WTC11 (cell line): Measurements from ENCODE around the gene NR1H2. TPM values are rescaled to one million over a fixed set of nuclear protein-coding genes. Genes with fewer than 3 reads are reported as not detected.

Experiments used
- ATAC-seq: fragments of 200-7000 bp; cut with Tn5 transposase; 2 replicates; pipeline ENCODE4 v1.10.0; 2021; ENCODE audit warnings: mild to moderate bottlenecking, moderate library complexity
- CTCF ChIA-PET: fragments of 300-600 bp; sonication (Branson Sonifier 250); formaldehyde crosslinking; loops from one replicate; lab custom pipeline; 2021; ENCODE audit warnings: antibody characterized with exemption; lab: Charles Lee
- POLR2A ChIA-PET: fragments of 350-600 bp; sonication (Branson Sonifier 250); formaldehyde crosslinking; loops from one replicate; lab custom pipeline; 2021; ENCODE audit warnings: antibody characterized with exemption; lab: Charles Lee
- DNase-seq: peaks from one replicate; pipeline ENCODE4 v3.0.0; 2021; ENCODE audit warnings: low spot score
- H3K27ac Mint-ChIP-seq: 2 replicates; pipeline ENCODE4 v1.8.0; 2021; ENCODE audit warnings: mixed read lengths
- H3K27me3 Mint-ChIP-seq: 2 replicates; pipeline ENCODE4 v1.8.0; 2021; ENCODE audit warnings: low read depth, mild to moderate bottlenecking, moderate library complexity, mixed read lengths
- H3K36me3 Mint-ChIP-seq: 2 replicates; pipeline ENCODE4 v1.8.0; 2021; ENCODE audit warnings: mixed read lengths
- H3K4me1 Mint-ChIP-seq: 2 replicates; pipeline ENCODE4 v1.8.0; 2022; ENCODE audit warnings: mixed read lengths
- H3K4me3 Mint-ChIP-seq: 2 replicates; pipeline ENCODE4 v1.8.0; 2021; ENCODE audit warnings: mild to moderate bottlenecking, moderate library complexity, mixed read lengths
- H3K9me3 Mint-ChIP-seq: 2 replicates; pipeline ENCODE4 v1.8.0; 2021; ENCODE audit warnings: mixed read lengths
- CREB1 ChIP-seq: sonication (generic); formaldehyde crosslinking; IDR thresholded peaks from 2 replicates; pipeline ENCODE4 v1.8.0; 2023; ENCODE audit warnings: mild to moderate bottlenecking, missing genetic modification reagents
- ELF4 ChIP-seq: sonication (generic); formaldehyde crosslinking; IDR thresholded peaks from 2 replicates; pipeline ENCODE4 v1.8.1; 2022; ENCODE audit warnings: low read depth, mild to moderate bottlenecking, moderate library complexity, missing genetic modification reagents
- FOXJ3 ChIP-seq: sonication (generic); formaldehyde crosslinking; IDR thresholded peaks from 2 replicates; pipeline ENCODE4 v1.9.0; 2021; ENCODE audit warnings: missing genetic modification reagents, mild to moderate bottlenecking, borderline replicate concordance
- GABPB1 ChIP-seq: sonication (generic); formaldehyde crosslinking; IDR thresholded peaks from 2 replicates; pipeline ENCODE4 v1.8.1; 2023; ENCODE audit warnings: mild to moderate bottlenecking, missing genetic modification reagents
- HMGA2 ChIP-seq: fragments of 250-450 bp; sonication (Bioruptor Pico); IDR thresholded peaks from 2 replicates; pipeline ENCODE4 v1.4.0; 2021; ENCODE audit warnings: mild to moderate bottlenecking, moderate library complexity
- KAT7 ChIP-seq: sonication (generic); formaldehyde crosslinking; IDR thresholded peaks from 2 replicates; pipeline ENCODE4 v1.8.1; 2023; ENCODE audit warnings: missing genetic modification reagents, mild to moderate bottlenecking, borderline replicate concordance
- MYBL2 ChIP-seq: sonication (generic); formaldehyde crosslinking; IDR thresholded peaks from 2 replicates; pipeline ENCODE4 v1.8.1; 2023; ENCODE audit warnings: mild to moderate bottlenecking, moderate library complexity, missing genetic modification reagents
- NFATC4 ChIP-seq: fragments of 250-450 bp; sonication (Bioruptor Pico); IDR thresholded peaks from 2 replicates; pipeline ENCODE4 v1.9.0; 2021; ENCODE audit warnings: mild to moderate bottlenecking
- NFYB ChIP-seq: sonication (generic); formaldehyde crosslinking; conservative IDR thresholded peaks from 2 replicates; pipeline ENCODE4 v1.8.0; 2022; ENCODE audit warnings: low read depth, missing genetic modification reagents
- NR1H2 ChIP-seq: sonication (generic); formaldehyde crosslinking; IDR thresholded peaks from 2 replicates; pipeline ENCODE4 v1.9.0; 2021; ENCODE audit warnings: mild to moderate bottlenecking, moderate library complexity, missing genetic modification reagents
- SMAD4 ChIP-seq: sonication (generic); formaldehyde crosslinking; IDR thresholded peaks from 2 replicates; pipeline ENCODE4 v1.8.0; 2022; ENCODE audit warnings: mild to moderate bottlenecking, missing genetic modification reagents
- TEAD4 ChIP-seq: sonication (generic); formaldehyde crosslinking; IDR thresholded peaks from 2 replicates; pipeline ENCODE4 v1.8.0; 2022; ENCODE audit warnings: mild to moderate bottlenecking, missing genetic modification reagents
- ZNF219 ChIP-seq: sonication (generic); formaldehyde crosslinking; IDR thresholded peaks from 2 replicates; pipeline ENCODE4 v1.8.0; 2023; ENCODE audit warnings: missing genetic modification reagents, mild to moderate bottlenecking, borderline replicate concordance
- ZNF263 ChIP-seq: sonication (generic); formaldehyde crosslinking; IDR thresholded peaks from 2 replicates; pipeline ENCODE4 v1.8.1; 2022; ENCODE audit warnings: low read depth, mild to moderate bottlenecking, moderate library complexity, missing genetic modification reagents
- ZNF423 ChIP-seq: fragments of 250-450 bp; sonication (Bioruptor Pico); IDR thresholded peaks from 2 replicates; pipeline ENCODE4 v2.1.2; 2022; ENCODE audit warnings: mild to moderate bottlenecking, moderate library complexity
- total RNA-seq: library from RNA; stranded (reverse); gene quantifications from 3 replicates; pipeline ENCODE4 v1.2.3, GENCODE V29; 2021
- TF ChIP-seq, protein P1 (sequence below): sonication (generic); formaldehyde crosslinking; IDR thresholded peaks from 2 replicates; pipeline ENCODE4 v1.8.1; 2023; ENCODE audit warnings: mild to moderate bottlenecking, missing genetic modification reagents, borderline replicate concordance
- TF ChIP-seq, protein P2 (sequence below): sonication (generic); formaldehyde crosslinking; IDR thresholded peaks from 2 replicates; pipeline ENCODE4 v1.8.1; 2023; ENCODE audit warnings: mild to moderate bottlenecking, missing genetic modification reagents, moderate library complexity
- TF ChIP-seq, protein P3 (sequence below): sonication (generic); formaldehyde crosslinking; IDR thresholded peaks from 2 replicates; pipeline ENCODE4 v1.8.1; 2022; ENCODE audit warnings: mild to moderate bottlenecking, moderate library complexity, missing genetic modification reagents
- TF ChIP-seq, protein P4 (sequence below): sonication (generic); formaldehyde crosslinking; conservative IDR thresholded peaks from 2 replicates; pipeline ENCODE4 v1.8.1; 2023; ENCODE audit warnings: mild to moderate bottlenecking, low read depth, missing genetic modification reagents, moderate library complexity

The NR1H2 gene
- total RNA-seq, 1 experiment from 2014 or later = 45.8 TPM

DNA sequence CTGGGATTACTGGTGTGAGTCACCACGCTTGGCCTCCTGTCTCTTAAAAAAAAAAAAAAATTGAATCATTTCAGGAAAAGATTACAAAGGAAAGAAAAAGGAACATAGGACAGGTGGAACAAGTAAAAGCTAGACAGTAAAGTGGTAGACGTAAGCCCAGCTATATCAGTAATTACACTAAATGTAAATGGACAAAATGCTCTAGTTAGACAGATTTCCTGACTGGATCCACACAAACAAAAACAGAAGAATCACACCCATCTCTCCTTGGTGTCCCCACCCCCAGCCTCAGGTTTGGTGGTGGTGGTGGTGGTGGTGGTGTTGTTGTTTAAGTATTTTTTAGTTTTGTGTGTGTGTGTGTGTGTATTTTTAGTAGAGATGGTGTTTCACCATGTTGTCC, 36.2 kb downstream of the NR1H2 start (continued):
- TF ChIP-seq, protein P1, sequence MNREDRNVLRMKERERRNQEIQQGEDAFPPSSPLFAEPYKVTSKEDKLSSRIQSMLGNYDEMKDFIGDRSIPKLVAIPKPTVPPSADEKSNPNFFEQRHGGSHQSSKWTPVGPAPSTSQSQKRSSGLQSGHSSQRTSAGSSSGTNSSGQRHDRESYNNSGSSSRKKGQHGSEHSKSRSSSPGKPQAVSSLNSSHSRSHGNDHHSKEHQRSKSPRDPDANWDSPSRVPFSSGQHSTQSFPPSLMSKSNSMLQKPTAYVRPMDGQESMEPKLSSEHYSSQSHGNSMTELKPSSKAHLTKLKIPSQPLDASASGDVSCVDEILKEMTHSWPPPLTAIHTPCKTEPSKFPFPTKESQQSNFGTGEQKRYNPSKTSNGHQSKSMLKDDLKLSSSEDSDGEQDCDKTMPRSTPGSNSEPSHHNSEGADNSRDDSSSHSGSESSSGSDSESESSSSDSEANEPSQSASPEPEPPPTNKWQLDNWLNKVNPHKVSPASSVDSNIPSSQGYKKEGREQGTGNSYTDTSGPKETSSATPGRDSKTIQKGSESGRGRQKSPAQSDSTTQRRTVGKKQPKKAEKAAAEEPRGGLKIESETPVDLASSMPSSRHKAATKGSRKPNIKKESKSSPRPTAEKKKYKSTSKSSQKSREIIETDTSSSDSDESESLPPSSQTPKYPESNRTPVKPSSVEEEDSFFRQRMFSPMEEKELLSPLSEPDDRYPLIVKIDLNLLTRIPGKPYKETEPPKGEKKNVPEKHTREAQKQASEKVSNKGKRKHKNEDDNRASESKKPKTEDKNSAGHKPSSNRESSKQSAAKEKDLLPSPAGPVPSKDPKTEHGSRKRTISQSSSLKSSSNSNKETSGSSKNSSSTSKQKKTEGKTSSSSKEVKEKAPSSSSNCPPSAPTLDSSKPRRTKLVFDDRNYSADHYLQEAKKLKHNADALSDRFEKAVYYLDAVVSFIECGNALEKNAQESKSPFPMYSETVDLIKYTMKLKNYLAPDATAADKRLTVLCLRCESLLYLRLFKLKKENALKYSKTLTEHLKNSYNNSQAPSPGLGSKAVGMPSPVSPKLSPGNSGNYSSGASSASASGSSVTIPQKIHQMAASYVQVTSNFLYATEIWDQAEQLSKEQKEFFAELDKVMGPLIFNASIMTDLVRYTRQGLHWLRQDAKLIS (CRISPR knock-in tag) = no peak

DNA sequence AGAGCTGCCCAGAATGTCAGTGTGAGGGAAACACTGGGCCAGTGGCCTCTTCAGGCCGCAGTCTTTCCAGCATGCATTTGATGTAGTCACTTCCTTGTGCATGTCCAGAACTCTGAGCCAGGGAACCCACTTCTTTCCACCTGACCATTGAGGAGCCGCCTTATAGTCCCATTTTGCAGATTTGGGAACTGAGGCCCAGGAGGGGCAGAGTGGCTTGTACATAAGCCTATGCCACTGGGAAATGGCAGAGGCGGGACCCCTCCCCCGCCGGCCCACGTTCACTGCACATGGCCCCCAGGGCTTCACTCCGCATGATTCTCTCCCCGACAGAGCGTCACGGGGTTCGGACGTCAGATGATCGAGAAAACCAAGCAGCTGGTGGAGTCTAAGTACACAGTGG, 36.8 kb downstream of the NR1H2 start:
- DNase-seq (no peak), ATAC-seq (no peak)
- Mint-ChIP-seq H3K27me3 (no peaks in the 10 kb centered on the region; the same call in 1 of the 2 replicates), H3K4me3 (no peak overlapping the region), H3K4me1 (peaks cover 4% of the 10 kb centered on the region; the same call in 1 of the 2 replicates), H3K36me3 (peaks cover 33% of the 10 kb centered on the region), H3K27ac (no peak overlapping the region), H3K9me3 (no peaks in the 10 kb centered on the region)
- TF ChIP-seq NFYB (CRISPR knock-in tag) (no peak), GABPB1 (CRISPR knock-in tag) (no peak), HMGA2 (CRISPR knock-in tag) (no peak), SMAD4 (no peak), ZNF423 (no peak), ELF4 (CRISPR knock-in tag) (no peak), ZNF263 (CRISPR knock-in tag) (no peak), NR1H2 (CRISPR knock-in tag) (no peak), FOXJ3 (CRISPR knock-in tag) (no peak), MYBL2 (CRISPR knock-in tag) (no peak), ZNF219 (CRISPR knock-in tag) (no peak)
- TF ChIP-seq, protein P2, sequence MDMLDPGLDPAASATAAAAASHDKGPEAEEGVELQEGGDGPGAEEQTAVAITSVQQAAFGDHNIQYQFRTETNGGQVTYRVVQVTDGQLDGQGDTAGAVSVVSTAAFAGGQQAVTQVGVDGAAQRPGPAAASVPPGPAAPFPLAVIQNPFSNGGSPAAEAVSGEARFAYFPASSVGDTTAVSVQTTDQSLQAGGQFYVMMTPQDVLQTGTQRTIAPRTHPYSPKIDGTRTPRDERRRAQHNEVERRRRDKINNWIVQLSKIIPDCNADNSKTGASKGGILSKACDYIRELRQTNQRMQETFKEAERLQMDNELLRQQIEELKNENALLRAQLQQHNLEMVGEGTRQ (CRISPR knock-in tag) = no peak
- TF ChIP-seq, protein P3, sequence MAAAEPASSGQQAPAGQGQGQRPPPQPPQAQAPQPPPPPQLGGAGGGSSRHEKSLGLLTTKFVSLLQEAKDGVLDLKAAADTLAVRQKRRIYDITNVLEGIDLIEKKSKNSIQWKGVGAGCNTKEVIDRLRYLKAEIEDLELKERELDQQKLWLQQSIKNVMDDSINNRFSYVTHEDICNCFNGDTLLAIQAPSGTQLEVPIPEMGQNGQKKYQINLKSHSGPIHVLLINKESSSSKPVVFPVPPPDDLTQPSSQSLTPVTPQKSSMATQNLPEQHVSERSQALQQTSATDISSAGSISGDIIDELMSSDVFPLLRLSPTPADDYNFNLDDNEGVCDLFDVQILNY = no peak
- TF ChIP-seq, protein P4, sequence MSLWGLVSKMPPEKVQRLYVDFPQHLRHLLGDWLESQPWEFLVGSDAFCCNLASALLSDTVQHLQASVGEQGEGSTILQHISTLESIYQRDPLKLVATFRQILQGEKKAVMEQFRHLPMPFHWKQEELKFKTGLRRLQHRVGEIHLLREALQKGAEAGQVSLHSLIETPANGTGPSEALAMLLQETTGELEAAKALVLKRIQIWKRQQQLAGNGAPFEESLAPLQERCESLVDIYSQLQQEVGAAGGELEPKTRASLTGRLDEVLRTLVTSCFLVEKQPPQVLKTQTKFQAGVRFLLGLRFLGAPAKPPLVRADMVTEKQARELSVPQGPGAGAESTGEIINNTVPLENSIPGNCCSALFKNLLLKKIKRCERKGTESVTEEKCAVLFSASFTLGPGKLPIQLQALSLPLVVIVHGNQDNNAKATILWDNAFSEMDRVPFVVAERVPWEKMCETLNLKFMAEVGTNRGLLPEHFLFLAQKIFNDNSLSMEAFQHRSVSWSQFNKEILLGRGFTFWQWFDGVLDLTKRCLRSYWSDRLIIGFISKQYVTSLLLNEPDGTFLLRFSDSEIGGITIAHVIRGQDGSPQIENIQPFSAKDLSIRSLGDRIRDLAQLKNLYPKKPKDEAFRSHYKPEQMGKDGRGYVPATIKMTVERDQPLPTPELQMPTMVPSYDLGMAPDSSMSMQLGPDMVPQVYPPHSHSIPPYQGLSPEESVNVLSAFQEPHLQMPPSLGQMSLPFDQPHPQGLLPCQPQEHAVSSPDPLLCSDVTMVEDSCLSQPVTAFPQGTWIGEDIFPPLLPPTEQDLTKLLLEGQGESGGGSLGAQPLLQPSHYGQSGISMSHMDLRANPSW (CRISPR knock-in tag) = no peak
- ChIA-PET POLR2A (no interaction called here), CTCF (no interaction called here)

DNA sequence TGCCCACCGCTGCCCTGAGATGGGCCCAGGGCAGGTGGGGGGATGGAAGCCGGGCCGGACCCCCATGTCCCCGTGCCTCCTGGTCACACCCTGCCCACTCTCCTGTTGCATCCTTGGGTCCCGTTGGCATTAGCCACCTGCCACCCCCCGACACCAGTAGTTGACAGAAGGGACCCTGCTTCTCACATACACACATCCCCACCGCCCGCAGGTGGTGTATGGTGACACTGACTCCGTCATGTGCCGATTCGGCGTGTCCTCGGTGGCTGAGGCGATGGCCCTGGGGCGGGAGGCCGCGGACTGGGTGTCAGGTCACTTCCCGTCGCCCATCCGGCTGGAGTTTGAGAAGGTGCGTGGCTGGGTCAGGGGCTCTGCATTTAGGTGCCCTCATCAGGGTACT, 37.3 kb downstream of the NR1H2 start:
- H3K36me3 Mint-ChIP-seq = peaks cover 33% of the 10 kb centered on the region
- H3K4me1 Mint-ChIP-seq = peaks cover 7% of the 10 kb centered on the region
- ATAC-seq (no peak), DNase-seq (no peak)
- ChIA-PET CTCF (interaction anchor here (1.4 to 1.9 kb wide), 2 partner anchors 47 to 65 kb away, joined by 4 to 10 read pairs; no protein-coding TSS in a partner anchor), POLR2A (no interaction called here)
- H3K27me3 Mint-ChIP-seq = no peaks in the 10 kb centered on the region; the same call in 1 of the 2 replicates
- H3K27ac Mint-ChIP-seq = no peak overlapping the region
- H3K4me3 Mint-ChIP-seq = no peak overlapping the region
- no peaks in the 10 kb centered on the region for H3K9me3 Mint-ChIP-seq
- TF ChIP-seq TEAD4 (no peak), NFATC4 (CRISPR knock-in tag) (no peak), KAT7 (CRISPR knock-in tag) (no peak), CREB1 (no peak)
